HG03520 (cell line): Measurements from ENCODE around the gene PDE6H.

ENCODE experiments used
- ATAC-seq: cut with Tn5 transposase; IDR thresholded peaks from one replicate; pipeline ENCODE4 v1.9.1; 2021; ENCODE audit warnings: mild to moderate bottlenecking, moderate library complexity; ENCODE audit not compliant: unreplicated experiment

Gene PDE6H

GRCh38 chr12:14950982-14951746 is 21.7 kb upstream of the PDE6H start:
- no peak for ATAC-seq

DNA sequence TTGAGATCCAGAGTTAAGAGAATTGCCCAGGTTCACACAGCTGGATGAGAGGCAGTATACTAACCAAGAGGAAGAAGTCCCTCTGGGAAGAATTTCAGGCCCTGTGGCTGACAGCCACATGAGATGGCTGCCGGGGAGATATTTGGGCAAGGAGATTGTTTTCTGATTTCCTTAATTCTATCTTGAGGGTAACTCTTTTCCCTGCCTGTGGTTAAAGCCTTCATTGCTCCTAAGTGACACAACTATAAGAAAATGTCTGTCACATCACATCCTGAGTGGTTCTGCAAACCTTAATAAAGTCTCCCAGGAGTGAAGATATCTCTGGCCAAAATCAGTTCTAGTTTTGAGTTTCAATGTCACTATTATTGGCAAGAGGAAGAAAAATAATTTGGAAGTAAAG is 21.0 kb upstream of the PDE6H start:
- ATAC-seq: no peak

DNA sequence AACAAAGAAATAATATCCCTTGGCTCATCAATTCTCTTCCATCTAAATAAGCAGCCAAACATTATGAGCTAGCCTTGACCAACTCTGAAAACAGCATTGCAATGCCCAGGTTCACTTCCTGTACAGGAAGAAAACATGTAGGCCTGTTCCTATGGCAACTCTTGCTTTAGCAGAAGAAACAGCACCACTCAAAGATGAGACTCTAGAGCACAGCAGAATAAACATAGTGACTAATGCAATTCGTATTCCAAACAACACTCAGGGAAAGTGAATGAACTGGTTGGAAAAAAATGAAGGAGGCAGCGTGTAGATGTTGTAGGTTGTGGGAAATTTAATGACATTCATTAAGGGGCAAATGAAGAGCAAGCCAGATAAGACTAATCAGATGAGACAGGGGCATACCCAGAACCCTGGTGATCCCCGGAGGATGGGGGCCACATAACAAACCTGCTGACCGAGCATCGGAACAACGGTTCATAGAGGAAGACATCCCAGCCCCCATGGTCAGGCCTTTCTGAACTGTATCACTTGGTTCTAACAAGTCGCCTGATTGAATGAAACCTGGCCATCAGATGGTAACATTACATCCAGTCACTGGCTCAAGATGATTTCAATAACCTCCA is 20.4 kb upstream of the PDE6H start:
- peak; percentile 70 for ATAC-seq

- ATAC-seq: no peak
These were observed 19.1 kb upstream of the PDE6H start for GRCh38 chr12:14953752-14954151.

GRCh38 chr12:14954269-14954668 is 18.6 kb upstream of the PDE6H start:
- no peak for ATAC-seq

GRCh38 chr12:14956024-14956891 is 16.6 kb upstream of the PDE6H start:
- peak; percentile 17 for ATAC-seq

DNA sequence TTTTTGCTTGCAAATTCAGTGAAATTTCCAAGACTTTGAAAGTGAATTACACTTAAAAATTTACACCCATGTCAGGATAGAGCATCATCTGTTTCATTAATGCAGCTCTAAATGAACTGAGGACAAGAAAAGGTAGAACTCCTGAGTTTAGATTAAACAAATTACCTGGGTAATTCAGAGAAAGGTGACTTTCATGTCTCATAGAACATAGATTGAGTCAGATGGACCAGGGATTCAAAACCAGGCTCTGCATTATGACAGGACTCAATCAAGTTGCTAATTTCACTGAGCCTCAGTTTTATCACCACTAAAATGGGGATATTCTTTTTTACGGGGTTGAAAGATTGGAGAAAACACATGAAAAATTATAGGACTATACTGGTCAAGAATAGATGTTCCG is 15.9 kb upstream of the PDE6H start:
- ATAC-seq: no peak

DNA sequence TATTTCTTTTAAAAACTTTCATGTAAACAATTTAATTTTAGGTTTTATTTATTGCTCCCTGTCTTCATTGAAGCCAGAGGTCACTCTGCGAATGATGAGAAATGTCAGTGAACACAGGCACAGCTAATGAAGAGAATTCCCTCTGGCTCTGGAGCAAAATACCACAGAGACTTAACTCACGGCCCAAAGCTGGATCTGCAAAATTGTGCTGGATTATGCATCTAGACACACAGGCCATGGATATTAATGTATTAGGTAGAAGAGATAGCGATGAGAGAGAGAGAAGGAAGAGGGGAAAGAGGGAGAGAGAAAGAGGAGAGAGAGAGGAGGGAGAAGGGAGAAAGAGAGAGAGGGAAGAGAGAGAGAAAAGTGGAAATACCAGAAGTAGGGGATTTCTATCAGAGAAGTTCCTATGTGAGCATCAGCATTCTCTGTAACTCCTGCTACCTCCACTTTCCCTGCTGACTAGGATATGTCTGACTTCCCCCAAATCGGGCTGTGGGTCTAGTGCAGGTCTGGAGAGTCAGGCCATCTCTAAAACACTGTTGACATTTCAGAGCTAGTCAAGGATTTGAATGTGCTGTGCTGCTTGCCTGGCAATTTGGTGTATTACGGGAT is 15.2 kb upstream of the PDE6H start:
- ATAC-seq: no peak

- ATAC-seq: no peak
These were observed 14.3 kb upstream of the PDE6H start for GRCh38 chr12:14958361-14959125.

DNA sequence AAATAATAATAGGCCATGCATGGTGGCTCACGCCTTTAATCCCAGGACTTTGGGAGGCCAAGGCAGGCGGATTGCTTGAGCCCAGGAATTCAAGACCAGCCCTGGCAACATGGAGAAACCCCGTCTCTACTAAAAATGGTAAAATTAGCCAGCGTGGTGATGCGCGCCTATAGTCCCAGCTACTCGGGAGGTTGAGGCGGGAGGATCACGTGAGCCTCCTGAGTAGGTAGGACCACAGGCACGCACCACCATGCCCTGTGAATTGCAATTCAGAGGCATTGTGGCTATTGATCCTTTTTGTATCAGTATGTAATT is 13.8 kb upstream of the PDE6H start:
- no peak for ATAC-seq

DNA sequence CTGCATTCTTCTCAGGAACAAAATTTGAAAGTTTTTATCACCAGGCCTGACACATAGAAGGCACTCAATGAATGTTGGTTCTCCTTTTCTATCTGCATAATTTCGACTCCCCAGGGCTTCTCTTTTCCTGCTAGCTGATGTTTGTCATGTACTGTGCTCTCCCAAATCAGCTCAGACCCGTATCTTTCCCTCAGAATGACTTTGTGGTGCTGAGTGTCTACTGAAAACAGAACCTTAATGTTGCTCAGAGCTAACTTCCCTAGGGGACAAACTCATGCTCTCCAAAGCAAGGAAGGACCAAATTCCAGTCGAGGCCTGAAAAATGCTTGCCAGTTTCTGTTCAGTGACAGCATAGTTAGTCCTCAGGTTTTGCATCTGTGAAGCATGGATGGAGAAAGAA is 13.4 kb upstream of the PDE6H start:
- no peak for ATAC-seq

DNA sequence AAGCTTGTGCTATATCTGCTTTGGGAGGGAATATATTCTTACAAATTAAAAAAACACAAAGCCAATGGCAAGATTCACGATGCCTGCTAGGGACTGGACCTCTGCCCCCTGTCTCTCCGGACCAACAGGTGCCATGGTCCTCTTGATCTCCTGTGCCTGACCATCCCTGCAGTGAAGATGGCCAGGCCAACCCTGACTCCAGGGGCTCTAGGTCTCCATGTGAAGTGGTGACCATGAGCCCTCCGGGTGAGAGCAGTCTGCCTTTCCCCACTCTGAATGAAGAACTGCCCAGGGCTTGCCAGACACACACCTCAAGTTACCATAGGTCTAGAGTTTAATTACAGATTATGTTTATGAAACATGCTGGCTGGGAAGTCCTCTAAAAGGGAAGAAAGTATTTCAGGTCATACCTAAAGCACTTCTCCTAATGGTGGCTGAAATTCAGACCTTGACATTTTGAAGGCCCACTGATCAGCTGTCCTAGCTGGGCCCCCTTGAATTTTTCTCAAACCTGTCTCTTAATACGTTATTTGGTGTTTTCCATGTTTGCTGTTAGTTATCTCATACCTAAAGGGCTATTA is 12.8 kb upstream of the PDE6H start:
- no peak for ATAC-seq

- ATAC-seq: peak; percentile 25
These were observed 12.0 kb upstream of the PDE6H start for GRCh38 chr12:14960548-14961465.

DNA sequence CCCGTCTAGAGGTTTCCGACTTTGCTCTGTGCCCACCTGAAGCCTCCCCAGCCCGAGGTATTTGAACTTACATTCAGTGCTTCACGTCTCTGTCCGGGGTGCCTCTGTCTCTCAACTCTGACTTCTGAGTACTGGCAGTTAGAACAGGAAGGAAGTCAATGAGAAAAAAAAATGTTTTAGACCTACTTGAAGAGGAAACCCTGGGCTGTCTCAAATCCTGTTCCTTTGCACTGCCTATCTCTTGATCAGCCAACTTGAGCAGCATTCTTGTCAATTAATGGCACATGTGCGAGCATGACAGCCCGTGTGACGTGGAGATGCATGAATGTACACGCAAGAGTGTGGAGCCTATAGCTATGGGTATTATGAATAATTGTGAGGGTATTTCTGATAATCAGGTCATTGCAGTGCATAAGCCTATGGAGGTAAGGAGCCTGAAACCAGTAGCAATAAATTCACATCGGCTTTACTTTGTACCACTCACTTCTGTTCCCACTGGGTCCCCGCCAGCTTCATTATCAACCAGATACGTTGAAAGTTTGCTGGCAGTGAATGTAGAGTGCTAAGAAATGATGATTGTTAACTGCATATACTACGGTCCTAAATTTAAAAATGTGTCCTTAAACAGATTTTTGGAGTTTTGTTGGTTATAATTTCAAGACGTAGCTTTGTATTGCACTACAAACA is 11.2 kb upstream of the PDE6H start, which contains the start of gene ARHGDIB:
ARHGDIB (minus strand) TSS at position 136 of the 687 bp plus-strand sequence. CDS start 10,889 bp downstream, outside the sequence.
- ATAC-seq: peak; percentile 67

DNA sequence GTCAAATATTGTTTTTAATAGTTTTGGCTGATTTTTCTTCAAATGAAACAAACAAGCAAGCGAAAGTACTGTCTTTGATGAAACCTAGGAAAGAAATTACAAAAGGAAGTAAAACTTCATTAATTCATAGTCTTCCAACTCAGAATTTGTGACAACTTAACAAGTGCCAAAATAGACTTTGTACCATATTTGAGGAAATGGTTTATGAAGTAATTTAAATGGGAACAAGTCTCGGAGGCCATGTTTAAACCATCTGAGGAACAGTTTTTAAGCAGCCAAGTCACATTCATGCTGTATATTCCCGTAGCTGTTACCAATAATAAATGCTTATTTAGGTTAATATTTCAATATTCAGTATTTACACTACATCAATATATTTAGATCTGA is 10.7 kb upstream of the PDE6H start:
- no peak for ATAC-seq

DNA sequence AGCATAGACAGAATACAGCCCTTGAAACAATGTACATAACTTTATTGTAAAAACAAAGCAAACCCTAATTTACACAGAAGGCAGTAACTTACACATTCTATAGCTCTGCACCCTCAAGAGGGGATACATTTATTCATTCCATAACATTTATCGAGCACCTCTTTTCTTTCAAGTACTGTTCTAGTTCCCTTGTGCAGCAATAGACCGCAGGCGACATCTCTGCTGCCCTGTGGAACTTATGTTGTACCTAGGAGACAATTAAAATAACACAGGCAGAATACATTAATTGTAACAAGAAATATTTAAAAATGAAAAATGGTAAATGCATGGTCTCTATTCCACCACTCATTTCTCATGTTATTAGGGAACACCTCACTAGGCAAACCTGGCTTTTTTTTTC is 10.0 kb upstream of the PDE6H start:
- ATAC-seq: no peak

GRCh38 chr12:14963520-14963919 is 9.3 kb upstream of the PDE6H start:
- no peak for ATAC-seq

- no peak for ATAC-seq
These were observed 8.4 kb upstream of the PDE6H start for GRCh38 chr12:14964406-14964805.

- ATAC-seq: no peak
These were observed 7.6 kb upstream of the PDE6H start for GRCh38 chr12:14965221-14965620.
